ENCODE results near the gene MAFG. TPM values are rescaled to one million over a fixed set of nuclear protein-coding genes. Genes with fewer than 3 reads are reported as not detected.

MAFG gene
- polyA plus RNA-seq, 6 donors from 2014 or later, result 3.4 to 6.7 (median 4.7) TPM

DNA sequence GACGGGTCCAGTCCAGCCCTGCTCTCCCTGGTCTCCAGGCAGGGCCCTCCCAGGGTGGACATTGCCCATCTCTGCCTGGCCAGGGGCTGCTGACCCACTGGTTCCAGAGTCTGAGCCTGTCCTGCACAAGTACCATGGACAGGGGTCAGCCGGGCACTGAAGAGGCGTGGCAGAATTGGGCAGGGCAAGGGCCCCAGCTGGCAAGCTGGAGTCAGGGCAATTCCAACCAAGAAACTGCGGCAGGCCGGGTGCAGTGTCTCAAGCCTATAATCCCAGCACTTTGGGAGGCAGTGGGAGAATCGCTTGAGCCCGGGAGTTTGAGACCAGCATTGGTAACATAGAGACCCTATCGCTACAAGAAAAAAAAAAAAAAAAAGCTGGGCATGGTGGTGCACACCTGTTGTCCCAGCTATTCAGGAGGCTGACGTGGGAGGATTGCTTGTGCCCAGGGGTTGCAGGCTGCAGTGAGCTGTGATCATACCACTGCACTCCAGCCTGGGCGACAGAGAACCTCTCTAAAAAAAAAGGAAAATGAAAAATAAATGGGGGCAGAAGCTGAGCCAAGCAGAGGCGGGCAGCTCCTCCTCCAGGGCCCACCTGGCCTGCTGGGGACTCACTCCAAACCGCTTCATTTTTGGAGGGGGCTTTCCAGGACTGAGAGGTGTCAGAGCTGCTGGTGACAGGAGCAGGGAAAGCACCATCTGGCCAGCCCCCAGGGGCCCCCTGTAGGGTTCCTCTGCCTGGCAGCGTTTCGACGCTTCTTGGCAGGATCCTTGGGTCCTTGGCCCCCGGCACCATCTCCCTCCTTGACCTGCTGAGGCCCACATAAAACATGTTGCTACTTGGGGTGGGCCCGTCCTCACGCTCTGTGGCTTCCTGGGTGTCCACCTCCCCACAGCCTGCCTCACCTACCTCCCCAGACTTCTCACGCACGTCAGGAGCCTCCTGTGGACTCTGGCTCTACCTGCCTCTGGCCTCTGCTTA is 2.9 kb upstream of the MAFG start:
- no peak overlapping the region for H3K27ac Mint-ChIP-seq
- DNase-seq, result no peak

DNA sequence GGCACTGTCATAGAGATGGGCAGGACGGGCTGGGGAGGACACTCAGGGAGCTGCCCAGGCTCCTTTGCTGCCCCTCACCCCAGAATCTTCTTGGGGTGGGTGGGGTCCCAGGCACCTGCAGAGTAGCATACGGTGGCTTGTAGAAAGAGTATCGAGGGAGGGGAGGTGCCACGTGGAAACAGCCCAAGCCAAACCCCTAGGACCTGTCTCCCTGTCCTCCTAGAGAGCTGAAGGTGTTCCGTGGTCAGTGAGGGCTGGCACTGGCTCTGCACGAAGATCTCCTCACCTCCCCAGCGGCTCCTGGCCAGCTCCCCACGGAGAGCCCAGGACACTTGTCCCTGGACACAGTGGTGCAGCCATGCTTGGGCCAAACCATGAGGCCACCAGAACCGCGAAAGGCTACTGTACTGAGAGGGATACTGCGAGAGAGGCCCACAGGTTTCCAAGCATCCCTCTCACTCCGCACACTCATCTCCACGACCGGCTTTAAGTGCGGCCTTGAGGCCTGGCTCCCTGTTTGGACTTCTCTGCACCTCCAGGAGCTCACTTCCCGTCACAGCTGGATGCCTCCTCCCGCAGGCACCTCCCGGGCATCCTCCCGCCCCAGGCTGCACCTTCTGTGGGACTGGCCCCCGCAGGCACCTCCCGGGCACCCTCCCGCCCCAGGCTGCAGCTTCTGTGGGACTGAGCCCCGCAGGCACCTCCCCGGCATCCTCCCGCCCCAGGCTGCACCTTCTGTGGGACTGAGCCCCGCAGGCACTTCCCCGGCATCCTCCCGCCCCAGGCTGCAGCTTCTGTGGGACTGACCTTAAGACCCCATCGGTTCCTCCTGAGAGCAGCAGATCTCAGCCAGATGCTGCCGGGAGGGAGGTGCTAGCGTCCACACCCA is 2.0 kb upstream of the MAFG start:
- no peak for DNase-seq
- ATAC-seq (ENCODE audit: low read depth in 2 of 2), result no peak
- peaks cover 0 to 35% (median 20%) of the 10 kb centered on the region in 3 donors for H3K27me3 Mint-ChIP-seq
- no peaks in the 10 kb centered on the region for H3K9me3 Mint-ChIP-seq
- H3K4me3 Mint-ChIP-seq, result peak overlapping the region in 6 of 8 donors; percentile 37 to 85 (median 62)
- H3K4me1 Mint-ChIP-seq, result peaks cover 7 to 25% (median 16%) of the 10 kb centered on the region in 3 donors
- peak overlapping the region in 3 of 6 donors; percentile 47 to 54 (median 52) for H3K27ac Mint-ChIP-seq
- H3K36me3 Mint-ChIP-seq, result no peaks in the 10 kb centered on the region

More for the DNA sequence above, 2.9 kb upstream of the MAFG start:
- peaks cover 0 to 35% (median 20%) of the 10 kb centered on the region in 3 donors for H3K27me3 Mint-ChIP-seq
- peaks cover 7 to 25% (median 15%) of the 10 kb centered on the region in 3 donors for H3K4me1 Mint-ChIP-seq
- no peak for ATAC-seq (ENCODE audit: low read depth in 2 of 2)
- H3K9me3 Mint-ChIP-seq, result no peaks in the 10 kb centered on the region
- peak overlapping the region in 5 of 8 donors; percentile 13 to 62 (median 19) for H3K4me3 Mint-ChIP-seq
- no peaks in the 10 kb centered on the region for H3K36me3 Mint-ChIP-seq

DNA sequence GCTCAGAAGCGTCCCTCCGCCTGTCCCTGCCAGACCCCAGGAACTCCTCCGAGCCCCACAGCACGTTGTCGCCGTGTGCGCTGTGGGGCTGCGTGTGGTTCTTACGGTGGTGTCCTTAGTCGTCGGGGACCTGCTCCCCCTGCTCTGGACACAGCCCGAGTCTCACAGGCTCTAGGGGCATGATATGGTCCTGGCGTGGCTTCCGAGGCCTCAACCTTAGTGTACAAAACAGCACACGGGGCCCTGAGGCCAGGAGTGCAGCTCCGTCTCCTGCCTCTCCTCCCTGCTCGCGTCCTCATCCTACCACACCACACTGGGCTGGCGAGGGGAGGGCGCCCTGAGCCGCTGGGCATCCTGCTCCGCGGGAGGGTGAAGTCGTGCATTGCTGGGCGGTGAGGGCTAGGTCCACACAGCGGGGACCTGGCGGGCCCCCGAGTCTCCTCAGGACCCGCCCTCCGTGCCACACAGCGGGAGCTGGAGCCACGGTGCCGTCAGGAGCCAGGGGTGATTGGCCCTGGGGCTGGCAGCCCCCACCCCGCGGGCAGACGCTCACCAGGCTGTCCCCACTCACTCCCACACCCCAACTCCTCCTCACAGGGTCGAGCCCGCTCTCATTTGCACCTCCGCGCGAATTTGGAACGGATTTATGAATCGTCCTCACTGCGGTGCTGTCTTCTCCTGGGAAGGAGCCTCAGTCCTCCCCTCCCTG is 1.2 kb upstream of the MAFG start:
- Mint-ChIP-seq H3K27ac (peak overlapping the region in 3 of 6 donors; percentile 29 to 52 (median 47)), H3K4me3 (peak overlapping the region; percentile 37 to 85 (median 64)), H3K4me1 (peaks cover 7 to 29% (median 18%) of the 10 kb centered on the region in 3 donors), H3K9me3 (no peaks in the 10 kb centered on the region), H3K36me3 (no peaks in the 10 kb centered on the region), H3K27me3 (peaks cover 0 to 35% (median 20%) of the 10 kb centered on the region in 3 donors)
- DNase-seq (no peak), ATAC-seq (ENCODE audit: low read depth in 2 of 2) (no peak)

DNA sequence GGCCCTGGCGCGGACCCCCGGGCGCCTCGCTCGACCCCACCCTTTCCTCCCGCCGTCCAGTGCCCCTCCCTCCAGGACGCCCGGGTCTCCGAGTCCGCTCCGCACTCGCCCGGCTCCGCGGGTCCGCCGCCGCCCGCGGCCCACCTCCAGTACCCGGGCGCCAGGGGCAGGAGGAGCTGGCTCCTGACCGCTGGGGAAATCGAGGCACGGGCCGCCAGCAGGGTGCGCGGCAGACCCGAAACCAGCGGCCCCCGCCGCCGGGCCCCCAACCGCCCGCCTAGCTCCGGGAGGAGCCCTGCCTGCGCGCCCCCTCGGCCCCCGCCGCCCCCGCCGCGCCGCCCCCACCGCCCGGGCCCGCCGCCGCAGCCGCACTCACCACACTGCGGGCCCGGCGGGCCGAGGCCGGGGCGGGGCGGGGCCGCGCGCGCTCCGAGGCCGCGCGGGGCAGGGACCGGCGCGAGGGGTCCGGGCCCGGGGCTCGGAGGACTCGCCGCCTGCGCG is 333 bp downstream of the MAFG start:
- ATAC-seq (ENCODE audit: low read depth in 2 of 2), result peak; percentile 29 to 35
- H3K4me1 Mint-ChIP-seq, result peaks cover 14 to 33% (median 18%) of the 10 kb centered on the region in 3 donors
- no peaks in the 10 kb centered on the region for H3K9me3 Mint-ChIP-seq
- peak overlapping the region in 3 of 8 donors; percentile 75 to 87 (median 85) for H3K4me3 Mint-ChIP-seq
- DNase-seq, result no peak
- peaks cover 0 to 32% (median 18%) of the 10 kb centered on the region in 3 donors for H3K27me3 Mint-ChIP-seq
- H3K27ac Mint-ChIP-seq, result peak overlapping the region in 1 of 6 donors; percentile 81
- no peaks in the 10 kb centered on the region for H3K36me3 Mint-ChIP-seq

DNA sequence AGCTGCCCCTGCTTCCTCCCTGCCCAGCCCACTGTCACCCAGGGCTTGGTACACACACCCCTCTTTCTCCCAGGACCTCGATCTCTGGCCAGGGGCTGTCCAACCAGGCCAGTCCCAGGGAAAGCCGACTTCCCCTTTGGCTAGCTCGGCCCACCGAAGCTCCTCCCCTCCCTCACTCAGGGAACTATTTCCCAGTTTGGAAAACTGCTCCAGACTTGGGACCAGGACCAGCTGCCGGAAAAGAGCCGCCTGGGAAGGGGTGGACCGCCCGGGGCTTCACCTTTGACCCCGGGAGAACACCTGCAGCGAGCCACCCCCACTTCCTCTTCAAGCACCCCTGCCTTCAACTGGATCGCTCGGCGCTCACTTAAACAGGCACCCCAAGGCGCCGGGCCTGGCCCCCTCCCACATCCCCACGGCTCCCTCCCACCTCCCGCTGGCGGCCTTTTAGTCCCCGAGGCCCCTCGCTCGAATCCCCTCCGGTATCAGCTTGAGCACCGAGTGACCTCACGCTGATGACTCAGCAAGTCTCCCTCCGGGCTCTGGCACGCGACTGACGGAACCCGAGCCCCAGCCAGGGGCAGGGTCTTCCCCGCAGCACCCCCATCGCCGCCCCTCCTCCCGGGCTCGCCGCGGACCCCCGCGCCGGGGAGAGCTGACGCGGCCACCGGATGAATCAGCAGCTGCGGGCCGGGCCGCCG is 934 bp downstream of the MAFG start:
- Mint-ChIP-seq H3K4me3 (peak overlapping the region; percentile 85 to 95 (median 89)), H3K4me1 (peaks cover 16 to 33% (median 18%) of the 10 kb centered on the region in 3 donors), H3K36me3 (no peaks in the 10 kb centered on the region), H3K9me3 (no peaks in the 10 kb centered on the region), H3K27ac (peak overlapping the region; percentile 87 to 98 (median 94)), H3K27me3 (peaks cover 0 to 26% (median 12%) of the 10 kb centered on the region in 3 donors)
- DNase-seq (peak; percentile 62), ATAC-seq (ENCODE audit: low read depth in 2 of 2) (peak; percentile 49 to 53)

DNA sequence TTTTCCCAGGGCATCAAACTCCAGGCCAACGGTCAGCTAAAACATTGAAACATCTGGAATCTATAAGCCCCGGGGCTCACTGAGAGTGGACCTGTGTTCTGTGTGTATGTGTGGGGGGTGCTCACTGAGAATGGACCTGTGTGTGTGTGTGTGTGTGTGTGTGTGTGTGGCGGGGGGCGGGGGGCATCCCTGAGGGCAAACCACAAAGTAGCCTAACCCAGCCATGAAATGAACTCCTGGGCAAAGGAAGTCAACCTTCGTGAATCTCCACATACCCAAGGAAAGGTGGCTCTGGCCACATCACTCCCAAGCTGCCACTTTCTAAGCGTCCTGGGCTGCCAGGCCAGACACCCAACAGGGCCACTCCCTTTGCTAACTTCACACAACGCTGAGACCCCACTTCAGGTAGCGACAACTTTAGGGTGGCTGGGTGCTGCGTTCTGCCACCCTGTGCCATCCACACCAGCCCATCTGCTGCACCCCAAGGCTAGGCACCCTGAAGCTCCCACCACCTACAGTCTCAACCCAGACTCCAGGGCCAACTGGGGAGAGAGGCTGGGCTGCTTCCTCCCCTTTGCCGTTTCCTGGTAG is 1.6 kb downstream of the MAFG start:
- Mint-ChIP-seq H3K27me3 (peaks cover 0 to 23% (median 8%) of the 10 kb centered on the region in 3 donors), H3K4me1 (peaks cover 16 to 33% (median 16%) of the 10 kb centered on the region in 3 donors), H3K36me3 (no peaks in the 10 kb centered on the region), H3K4me3 (peak overlapping the region; percentile 85 to 95 (median 89)), H3K9me3 (no peaks in the 10 kb centered on the region), H3K27ac (peak overlapping the region; percentile 74 to 98 (median 94))
- DNase-seq (no peak), ATAC-seq (ENCODE audit: low read depth in 2 of 2) (no peak)

DNA sequence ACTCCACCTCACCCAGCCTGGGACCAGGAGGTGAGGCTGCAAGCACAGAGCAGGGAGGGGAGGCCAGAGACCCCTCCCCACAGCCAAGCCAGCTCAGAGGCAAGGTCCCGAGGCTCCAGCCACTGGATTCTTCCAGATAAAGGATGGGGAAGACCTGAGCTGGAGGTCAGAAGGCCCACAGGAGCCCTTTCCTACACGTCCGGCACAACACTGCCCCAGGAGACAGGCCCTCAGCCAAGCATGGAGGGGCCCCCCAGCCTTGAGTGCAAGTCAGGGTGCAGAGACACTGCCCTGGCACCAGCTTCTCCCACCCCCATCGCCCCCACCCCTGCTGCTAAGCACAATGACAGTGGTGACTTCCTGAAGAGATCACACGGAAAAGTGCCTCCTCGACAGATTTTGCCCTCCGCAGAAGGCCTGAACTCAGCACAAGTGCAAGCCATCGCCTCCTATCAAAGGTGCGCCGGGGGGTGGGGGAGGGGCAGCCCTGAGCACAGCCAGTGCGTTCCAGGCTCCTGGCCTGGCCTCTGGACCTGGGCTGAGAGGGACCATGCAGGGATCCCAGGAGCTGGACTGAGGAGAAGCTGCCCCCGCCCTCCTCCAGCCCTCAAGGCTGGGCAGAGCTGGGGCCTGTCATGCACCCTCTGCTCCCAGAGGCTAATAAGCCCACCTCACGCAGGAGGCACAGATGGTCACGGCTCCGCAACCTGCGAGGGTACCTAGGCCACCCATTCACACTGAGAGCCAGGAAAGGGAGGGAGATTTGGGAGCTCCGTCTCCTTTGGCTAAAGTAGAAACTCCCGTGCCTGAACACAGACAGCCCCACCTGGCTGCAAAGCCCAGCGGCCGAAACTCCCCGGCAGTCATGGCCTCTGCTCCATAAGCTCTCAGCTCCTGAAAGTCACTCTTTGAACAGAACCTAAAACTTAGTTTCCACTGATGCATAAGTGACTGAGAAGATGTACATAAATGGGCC is 2.7 kb downstream of the MAFG start:
- H3K9me3 Mint-ChIP-seq, result no peaks in the 10 kb centered on the region
- DNase-seq, result no peak
- peaks cover 15 to 33% (median 16%) of the 10 kb centered on the region in 3 donors for H3K4me1 Mint-ChIP-seq
- peak overlapping the region in 4 of 6 donors; percentile 62 to 90 (median 80) for H3K27ac Mint-ChIP-seq
- no peak for ATAC-seq (ENCODE audit: low read depth in 2 of 2)
- H3K4me3 Mint-ChIP-seq, result peak overlapping the region; percentile 18 to 95 (median 86)
- no peaks in the 10 kb centered on the region for H3K36me3 Mint-ChIP-seq
- peaks cover 0 to 12% (median 5%) of the 10 kb centered on the region in 3 donors for H3K27me3 Mint-ChIP-seq

DNA sequence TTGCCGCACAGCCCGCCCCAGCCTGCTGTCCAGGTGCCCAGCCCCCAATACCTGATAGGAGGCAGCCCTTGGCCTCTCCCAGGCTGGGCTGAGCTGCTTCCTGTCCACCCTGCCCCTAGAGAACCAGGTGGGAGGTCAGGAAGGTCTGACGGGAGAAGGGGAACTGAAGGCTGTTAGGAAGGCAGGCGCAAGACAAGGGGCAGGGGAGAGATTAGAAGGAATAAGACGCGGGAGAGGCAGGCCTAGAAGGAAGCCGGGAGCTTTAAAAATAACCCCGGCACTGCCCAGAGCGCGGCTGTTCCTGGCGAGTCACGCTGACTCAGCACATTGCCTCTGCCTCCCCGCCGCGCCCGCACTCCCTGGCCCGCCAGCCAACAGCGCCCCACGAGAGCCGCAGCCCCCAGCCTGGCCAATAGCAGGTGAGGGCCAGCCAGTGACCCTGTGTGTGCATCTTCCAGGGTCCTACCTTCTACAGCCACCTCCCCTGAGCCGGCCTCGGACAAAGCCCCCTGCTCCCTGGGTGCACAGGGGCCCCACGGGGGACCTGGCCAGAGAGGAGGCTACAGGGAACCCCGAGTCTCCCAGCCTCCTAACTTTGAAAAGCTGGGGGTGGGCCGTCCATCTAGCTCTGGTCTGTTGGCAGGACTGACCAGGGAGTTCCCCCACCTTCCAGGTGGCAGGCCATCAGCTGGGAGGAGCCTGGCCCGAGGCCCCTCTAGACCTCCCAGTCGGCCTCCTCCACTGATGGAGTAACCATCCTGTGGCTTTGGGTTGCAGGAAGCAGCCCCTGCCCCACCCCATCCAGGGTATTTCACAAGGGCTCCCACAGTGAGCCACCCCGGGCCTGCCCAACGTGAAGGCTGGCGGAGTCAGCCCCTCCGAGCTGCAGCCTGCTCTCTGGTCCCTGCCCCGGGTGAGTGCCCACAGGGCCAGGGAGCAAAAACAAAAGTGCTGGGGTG is 4.0 kb downstream of the MAFG start:
- Mint-ChIP-seq H3K9me3 (no peaks in the 10 kb centered on the region), H3K27ac (peak overlapping the region in 3 of 6 donors; percentile 63 to 76 (median 67)), H3K4me1 (peaks cover 16 to 37% (median 19%) of the 10 kb centered on the region in 3 donors), H3K36me3 (no peaks in the 10 kb centered on the region), H3K27me3 (no peaks in the 10 kb centered on the region), H3K4me3 (peak overlapping the region in 2 of 8 donors; percentile 33 to 57)
- no peak for ATAC-seq (ENCODE audit: low read depth in 2 of 2)
- DNase-seq, result no peak

DNA sequence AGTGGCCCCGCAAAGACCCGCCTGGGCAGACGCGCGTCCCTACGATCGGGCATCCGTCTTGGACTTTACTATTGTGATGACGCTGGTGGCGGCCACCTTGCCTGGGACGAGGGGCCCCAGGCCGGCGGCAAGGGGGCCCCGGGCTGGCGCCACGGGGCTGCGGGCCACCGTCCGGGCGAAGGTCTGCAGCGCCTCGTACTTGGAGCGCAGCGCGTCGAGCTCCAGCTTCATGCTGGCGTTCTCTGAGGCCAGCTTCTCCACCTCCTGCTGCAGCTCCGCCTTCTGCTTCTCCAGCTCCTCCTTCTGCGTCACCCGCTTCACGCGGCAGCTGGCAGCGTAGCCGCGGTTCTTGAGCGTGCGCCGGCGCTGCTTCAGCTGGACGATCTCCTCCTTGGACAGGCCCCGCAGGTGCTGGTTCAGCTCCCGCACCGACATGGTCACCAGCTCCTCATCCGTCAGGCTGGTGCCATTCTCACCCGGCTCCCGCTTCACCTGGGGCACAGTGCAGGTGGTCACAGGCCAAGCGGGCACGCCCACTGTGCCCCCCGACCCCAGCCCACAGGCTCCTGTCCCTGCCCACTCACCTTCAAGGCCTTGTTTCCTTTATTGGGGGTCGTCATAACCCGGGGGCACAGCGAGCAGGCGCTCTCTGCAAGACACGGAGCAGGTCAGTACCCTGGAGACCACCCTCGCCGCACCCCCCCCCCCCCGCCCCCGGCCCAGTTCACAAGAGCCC is 4.8 kb downstream of the MAFG start:
- H3K27me3 Mint-ChIP-seq, result no peaks in the 10 kb centered on the region
- H3K9me3 Mint-ChIP-seq, result no peaks in the 10 kb centered on the region
- ATAC-seq (ENCODE audit: low read depth in 2 of 2) (no peak), DNase-seq (no peak)
- peaks cover 24 to 39% (median 27%) of the 10 kb centered on the region in 3 donors for H3K4me1 Mint-ChIP-seq
- H3K4me3 Mint-ChIP-seq, result peak overlapping the region in 2 of 8 donors; percentile 33 to 57
- H3K36me3 Mint-ChIP-seq, result no peaks in the 10 kb centered on the region
- peak overlapping the region in 1 of 6 donors; percentile 63 for H3K27ac Mint-ChIP-seq

All from naive B cell (primary cell).